AG09309 (cell line): ENCODE data around the gene SLC37A1.

ENCODE experiments used
- DNase-seq: peaks from one replicate; pipeline ENCODE4 v3.0.0-alpha.2; 2010; ENCODE audit warnings: low read depth
- H3K4me3 ChIP-seq: 2 replicates; pipeline ENCODE4 v1.5.1; 2011; ENCODE audit warnings: mild to moderate bottlenecking, low read depth, low read length, moderate library complexity; ENCODE audit not compliant: control insufficient read depth
- CTCF ChIP-seq: IDR thresholded peaks from 2 replicates; pipeline ENCODE4 v1.5.1; 2011; ENCODE audit warnings: mild to moderate bottlenecking, low read depth, low read length, inconsistent platforms; ENCODE audit not compliant: insufficient read depth, control insufficient read depth; ENCODE audit errors: missing control alignments

The SLC37A1 gene

DNA sequence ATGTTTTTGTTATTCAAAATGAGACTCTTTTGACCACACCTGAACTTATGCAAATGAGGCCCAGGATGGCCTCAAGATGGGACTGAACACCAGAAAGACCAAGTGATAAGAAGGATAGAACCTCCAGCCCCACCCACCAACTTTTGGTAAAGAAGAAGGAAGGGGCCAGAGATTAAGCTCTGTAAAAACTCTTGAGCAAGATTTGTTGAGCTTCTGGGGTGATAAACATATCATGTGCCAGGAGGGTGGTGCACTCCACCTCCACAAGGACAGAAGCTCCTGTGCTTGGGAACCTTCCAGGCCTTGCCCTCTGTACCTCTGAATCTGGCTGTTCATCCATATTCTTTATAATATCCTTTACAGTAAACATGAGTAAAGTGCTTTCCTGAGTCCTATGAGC, 22.9 kb upstream of the SLC37A1 start:
- no peak for DNase-seq
- TF ChIP-seq CTCF, result no peak
- H3K4me3 ChIP-seq, result no peak overlapping the region

GRCh38 chr21:42491328-42491727, 22.3 kb upstream of the SLC37A1 start:
- TF ChIP-seq CTCF, result no peak
- DNase-seq, result no peak
- H3K4me3 ChIP-seq, result no peak overlapping the region

- H3K4me3 ChIP-seq, result no peak overlapping the region
- no peak for TF ChIP-seq CTCF
- DNase-seq, result no peak
These were observed 21.5 kb upstream of the SLC37A1 start for GRCh38 chr21:42492201-42492600.

DNA sequence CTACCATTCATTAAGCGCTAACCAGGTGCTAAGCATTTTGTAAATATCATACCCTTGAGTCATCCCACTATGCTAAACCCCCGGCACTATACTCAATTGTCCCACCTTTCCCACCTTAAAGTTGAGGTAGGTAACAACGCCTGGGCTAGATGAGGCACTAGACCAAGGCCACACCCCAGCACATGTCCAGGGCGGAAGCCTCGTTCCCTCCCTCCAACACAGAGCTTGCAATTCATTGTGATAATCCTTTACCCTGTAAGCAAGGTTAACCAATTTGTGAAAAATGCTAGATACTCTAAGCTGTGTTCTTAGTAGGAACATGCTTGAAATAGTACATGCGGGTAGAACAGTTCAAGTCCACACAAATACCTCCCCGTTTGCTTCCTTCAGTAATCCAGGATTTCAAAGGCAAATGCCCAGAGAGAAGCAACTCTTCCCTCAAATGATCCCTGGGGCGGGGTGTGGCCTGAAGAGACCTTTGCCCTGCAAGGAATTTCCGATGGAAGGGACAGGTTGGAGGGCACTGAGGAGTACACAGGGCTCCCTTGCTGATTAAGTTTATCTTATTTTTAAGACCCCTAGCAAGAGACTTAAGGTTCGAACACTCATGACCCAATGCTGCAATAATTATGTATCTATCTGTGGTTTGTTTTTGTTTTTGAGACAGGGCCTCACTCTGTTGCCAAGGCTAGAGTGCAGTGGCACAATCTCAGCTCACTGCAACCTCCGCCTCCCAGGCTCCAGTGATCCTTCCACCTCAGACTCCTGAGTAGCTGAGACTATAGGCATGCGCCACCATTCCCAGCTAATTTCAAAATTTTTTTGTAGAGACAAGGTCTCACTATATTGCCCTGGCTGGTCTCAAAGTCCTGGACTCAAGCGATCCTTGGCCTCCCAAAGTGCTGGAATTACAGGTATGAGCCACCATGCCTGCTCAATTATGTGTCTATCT, 20.3 kb upstream of the SLC37A1 start:
- TF ChIP-seq CTCF, result no peak
- DNase-seq, result no peak
- H3K4me3 ChIP-seq, result no peak overlapping the region

DNA sequence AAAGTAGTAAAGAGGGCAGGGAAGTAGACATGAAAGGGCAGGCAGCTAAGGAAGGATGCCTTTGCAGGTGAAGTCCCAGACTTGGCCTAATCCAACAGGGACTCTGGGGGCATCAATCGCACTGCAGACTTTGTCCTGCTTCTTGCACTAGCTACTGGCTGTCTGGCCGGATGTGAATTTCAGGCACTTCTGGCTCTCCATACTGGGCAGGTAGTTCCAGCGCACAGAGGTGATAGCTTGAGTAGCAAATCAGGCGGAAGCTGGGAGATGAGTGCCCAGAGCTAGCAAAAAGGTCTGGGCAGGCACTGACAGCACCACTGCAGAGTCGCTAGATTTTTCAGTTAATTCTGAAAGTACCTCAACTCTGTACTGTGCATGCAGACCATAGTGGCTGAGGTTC, 18.6 kb upstream of the SLC37A1 start:
- DNase-seq, result no peak
- H3K4me3 ChIP-seq, result no peak overlapping the region
- TF ChIP-seq CTCF, result no peak

GRCh38 chr21:42495765-42496119, 17.9 kb upstream of the SLC37A1 start:
- no peak for TF ChIP-seq CTCF
- DNase-seq, result no peak
- peak overlapping the region; percentile 47 for H3K4me3 ChIP-seq
